Tibial artery (tissue), 4 donors: ENCODE data around the gene CARNS1.

ENCODE experiments used
- DNase-seq, 2 donors: peaks; one replicate each; pipeline ENCODE4 v3.0.0-alpha.2; 2019
- H3K27ac ChIP-seq, 2 donors: fragments of 200-600 bp; sonication (generic) in 1 of 2; 1 replicate in 1 of 2; 2 replicates in 1 of 2; pipeline ENCODE4 v1.5.1; 2018 to 2019; ENCODE audit warnings: mild to moderate bottlenecking in 1 of 2
- H3K27me3 ChIP-seq, 2 donors: fragments of 200-600 bp; sonication (generic) in 1 of 2; one replicate each; pipeline versions ENCODE4 v1.5.1 to v1.6.0; 2016 to 2019
- H3K36me3 ChIP-seq, 3 donors: fragments of 200-600 bp; sonication (generic) in 2 of 3; one replicate each; pipeline ENCODE4 v1.5.1; 2016 to 2019; ENCODE audit warnings: mild to moderate bottlenecking in 2 of 3
- H3K4me1 ChIP-seq, 4 donors: fragments of 200-600 bp; sonication (generic) in 2 of 4; 1 replicate in 3 of 4; 2 replicates in 1 of 4; pipeline ENCODE4 v1.5.1; 2016 to 2019
- H3K4me3 ChIP-seq, 2 donors: fragments of 200-600 bp; sonication (generic) in 1 of 2; 1 replicate in 1 of 2; 2 replicates in 1 of 2; pipeline ENCODE4 v1.5.1; 2018 to 2019; ENCODE audit warnings: mild to moderate bottlenecking in 2 of 2
- H3K9me3 ChIP-seq, 3 donors: fragments of 200-600 bp; sonication (generic) in 1 of 3; one replicate each; pipeline ENCODE4 v1.5.1; 2016 to 2019
- intact Hi-C: fragments of 100-400 bp; cut with DNase I; formaldehyde crosslinking; loops from one replicate; pipeline ENCODE4 v1.15.0; 2023; ENCODE audit warnings: low total_unique reads
- TF ChIP-seq, protein P1 (sequence below), 2 experiments: fragments of 200-600 bp in 1 of 2; fragments of 450-650 bp in 1 of 2; IDR thresholded peaks; one replicate each; pipeline ENCODE4 v1.5.1; 2017 to 2019; ENCODE audit warnings: antibody characterized with exemption in 2 of 2, mild to moderate bottlenecking in 1 of 2, moderate library complexity in 1 of 2

CARNS1 gene

DNA sequence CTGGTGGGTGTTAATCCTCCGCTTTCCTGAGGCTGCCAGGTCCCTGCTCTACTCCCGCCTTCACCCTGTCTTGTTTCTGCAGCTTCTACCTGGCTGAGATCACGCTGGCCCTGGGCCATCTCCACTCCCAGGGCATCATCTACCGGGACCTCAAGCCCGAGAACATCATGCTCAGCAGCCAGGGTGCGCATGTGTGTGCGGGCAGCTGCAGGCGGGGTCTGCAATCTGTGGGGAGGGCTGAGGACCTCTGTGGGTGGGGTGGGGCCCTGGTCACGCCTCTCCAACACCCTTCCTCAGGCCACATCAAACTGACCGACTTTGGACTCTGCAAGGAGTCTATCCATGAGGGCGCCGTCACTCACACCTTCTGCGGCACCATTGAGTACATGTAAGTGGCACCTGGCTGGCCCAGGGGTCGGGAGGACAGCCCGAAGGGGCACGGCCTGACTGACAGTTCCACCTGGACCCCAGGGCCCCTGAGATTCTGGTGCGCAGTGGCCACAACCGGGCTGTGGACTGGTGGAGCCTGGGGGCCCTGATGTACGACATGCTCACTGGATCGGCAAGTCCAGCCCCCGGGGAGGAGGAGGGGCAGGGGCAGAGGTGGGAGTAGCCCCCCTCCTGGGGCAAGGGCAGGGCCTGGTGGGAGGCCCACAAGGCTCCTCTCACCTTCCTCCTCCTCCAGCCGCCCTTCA, 17.3 kb downstream of the CARNS1 start:
- Histone ChIP-seq H3K36me3 (peaks cover 34 to 80% (median 67%) of the 10 kb centered on the region in 3 donors), H3K4me1 (peaks cover 0 to 39% (median 26%) of the 10 kb centered on the region in 4 donors), H3K4me3 (no peak overlapping the region), H3K27me3 (no peaks in the 10 kb centered on the region), H3K9me3 (no peaks in the 10 kb centered on the region), H3K27ac (no peak overlapping the region)
- TF ChIP-seq, protein P1, sequence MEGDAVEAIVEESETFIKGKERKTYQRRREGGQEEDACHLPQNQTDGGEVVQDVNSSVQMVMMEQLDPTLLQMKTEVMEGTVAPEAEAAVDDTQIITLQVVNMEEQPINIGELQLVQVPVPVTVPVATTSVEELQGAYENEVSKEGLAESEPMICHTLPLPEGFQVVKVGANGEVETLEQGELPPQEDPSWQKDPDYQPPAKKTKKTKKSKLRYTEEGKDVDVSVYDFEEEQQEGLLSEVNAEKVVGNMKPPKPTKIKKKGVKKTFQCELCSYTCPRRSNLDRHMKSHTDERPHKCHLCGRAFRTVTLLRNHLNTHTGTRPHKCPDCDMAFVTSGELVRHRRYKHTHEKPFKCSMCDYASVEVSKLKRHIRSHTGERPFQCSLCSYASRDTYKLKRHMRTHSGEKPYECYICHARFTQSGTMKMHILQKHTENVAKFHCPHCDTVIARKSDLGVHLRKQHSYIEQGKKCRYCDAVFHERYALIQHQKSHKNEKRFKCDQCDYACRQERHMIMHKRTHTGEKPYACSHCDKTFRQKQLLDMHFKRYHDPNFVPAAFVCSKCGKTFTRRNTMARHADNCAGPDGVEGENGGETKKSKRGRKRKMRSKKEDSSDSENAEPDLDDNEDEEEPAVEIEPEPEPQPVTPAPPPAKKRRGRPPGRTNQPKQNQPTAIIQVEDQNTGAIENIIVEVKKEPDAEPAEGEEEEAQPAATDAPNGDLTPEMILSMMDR (IDR thresholded peaks at IDR 0.05), result no peak
- intact Hi-C loops, result no loop called here
- no peak for DNase-seq

DNA sequence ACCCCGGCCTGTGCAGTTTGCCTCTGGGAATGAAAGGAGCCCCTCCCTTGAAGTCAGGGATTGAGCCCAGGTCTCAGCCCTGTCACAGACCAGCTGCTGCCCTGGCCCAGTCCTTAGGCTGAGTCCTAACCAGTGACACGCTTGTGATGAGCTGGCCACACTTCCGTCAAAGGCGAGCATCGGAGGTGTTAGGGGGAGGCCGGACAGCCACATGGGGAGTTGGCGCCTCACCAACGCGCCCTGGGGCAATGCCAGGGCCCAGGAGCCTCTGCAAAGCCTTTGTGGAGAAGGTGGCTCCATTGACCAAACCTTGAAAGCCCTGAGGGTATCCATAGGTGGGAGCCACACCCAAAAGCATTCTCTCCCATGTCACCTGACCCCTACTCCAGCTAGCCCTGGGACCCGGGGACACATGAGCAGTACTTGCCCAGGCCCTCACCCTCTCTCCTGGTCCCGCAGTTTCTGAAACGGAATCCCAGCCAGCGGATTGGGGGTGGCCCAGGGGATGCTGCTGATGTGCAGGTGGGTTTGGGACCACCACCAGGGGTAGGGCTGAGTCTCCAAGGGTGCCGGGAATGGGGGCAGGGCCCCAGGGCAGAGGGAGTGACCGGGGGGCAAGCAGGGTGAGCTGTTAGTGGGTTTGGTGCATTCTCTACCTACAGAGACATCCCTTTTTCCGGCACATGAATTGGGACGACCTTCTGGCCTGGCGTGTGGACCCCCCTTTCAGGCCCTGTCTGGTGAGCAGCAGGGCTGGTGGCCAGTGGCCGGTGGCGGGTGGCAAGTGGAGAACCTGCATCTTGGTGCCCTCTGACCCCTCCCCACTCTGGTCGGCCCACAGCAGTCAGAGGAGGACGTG, 18.3 kb downstream of the CARNS1 start:
- H3K27ac ChIP-seq, result no peak overlapping the region
- no peak for DNase-seq
- no peak overlapping the region for H3K4me3 ChIP-seq
- H3K4me1 ChIP-seq, result peaks cover 0 to 35% (median 25%) of the 10 kb centered on the region in 4 donors
- H3K27me3 ChIP-seq, result no peaks in the 10 kb centered on the region
- no peaks in the 10 kb centered on the region for H3K9me3 ChIP-seq
- TF ChIP-seq, protein P1 (IDR thresholded peaks at IDR 0.05), result no peak
- peaks cover 34 to 90% (median 75%) of the 10 kb centered on the region in 3 donors for H3K36me3 ChIP-seq
- intact Hi-C loops, result no loop called here

DNA sequence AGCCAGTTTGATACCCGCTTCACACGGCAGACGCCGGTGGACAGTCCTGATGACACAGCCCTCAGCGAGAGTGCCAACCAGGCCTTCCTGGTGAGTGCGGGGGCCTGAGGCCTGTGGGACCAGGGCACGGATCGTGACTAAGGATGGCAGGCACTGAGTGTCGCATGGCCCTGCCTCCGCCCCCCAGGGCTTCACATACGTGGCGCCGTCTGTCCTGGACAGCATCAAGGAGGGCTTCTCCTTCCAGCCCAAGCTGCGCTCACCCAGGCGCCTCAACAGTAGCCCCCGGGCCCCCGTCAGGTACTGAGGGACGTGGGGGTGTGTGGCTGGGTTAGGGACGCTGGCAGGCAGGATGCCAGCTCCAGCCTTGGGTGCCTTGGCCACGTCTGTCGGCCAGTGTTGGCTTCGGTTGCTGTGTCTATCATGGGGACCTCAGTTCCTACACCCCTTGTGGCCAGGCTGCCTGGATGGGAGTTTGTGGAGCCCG, 19.0 kb downstream of the CARNS1 start:
- DNase-seq, result no peak
- peak overlapping the region in 1 of 2 donors; percentile 71 for H3K27ac ChIP-seq
- no peaks in the 10 kb centered on the region for H3K9me3 ChIP-seq
- intact Hi-C loops, result no loop called here
- H3K36me3 ChIP-seq, result peaks cover 34 to 95% (median 76%) of the 10 kb centered on the region in 3 donors
- TF ChIP-seq, protein P1 (IDR thresholded peaks at IDR 0.05), result no peak
- H3K4me1 ChIP-seq, result peaks cover 0 to 33% (median 20%) of the 10 kb centered on the region in 4 donors
- H3K4me3 ChIP-seq, result no peak overlapping the region
- no peaks in the 10 kb centered on the region for H3K27me3 ChIP-seq

DNA sequence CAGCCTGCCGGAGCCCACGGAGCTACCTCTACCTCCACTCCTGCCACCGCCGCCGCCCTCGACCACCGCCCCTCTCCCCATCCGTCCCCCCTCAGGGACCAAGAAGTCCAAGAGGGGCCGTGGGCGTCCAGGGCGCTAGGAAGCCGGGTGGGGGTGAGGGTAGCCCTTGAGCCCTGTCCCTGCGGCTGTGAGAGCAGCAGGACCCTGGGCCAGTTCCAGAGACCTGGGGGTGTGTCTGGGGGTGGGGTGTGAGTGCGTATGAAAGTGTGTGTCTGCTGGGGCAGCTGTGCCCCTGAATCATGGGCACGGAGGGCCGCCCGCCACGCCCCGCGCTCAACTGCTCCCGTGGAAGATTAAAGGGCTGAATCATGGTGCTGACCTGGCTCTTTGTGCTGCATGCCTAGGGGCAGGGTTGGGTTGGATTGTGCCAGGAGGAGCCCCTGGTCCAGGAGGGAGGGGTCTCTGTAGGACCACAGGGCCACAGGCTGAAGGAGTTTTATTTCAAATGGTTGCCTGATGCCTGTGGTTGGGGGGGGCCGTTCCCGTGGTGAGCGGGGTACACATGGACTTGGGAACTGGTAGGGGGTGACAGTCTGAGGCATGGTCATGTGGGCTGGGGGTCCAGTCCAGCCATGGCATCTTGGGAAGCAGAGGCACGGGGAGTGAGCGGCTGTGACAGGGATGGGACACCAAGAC, 19.7 kb downstream of the CARNS1 start:
- Histone ChIP-seq H3K27ac (peak overlapping the region; percentile 60 to 71), H3K27me3 (no peaks in the 10 kb centered on the region), H3K4me3 (no peak overlapping the region), H3K9me3 (no peaks in the 10 kb centered on the region), H3K4me1 (peaks cover 0 to 33% (median 18%) of the 10 kb centered on the region in 4 donors), H3K36me3 (peaks cover 33 to 99% (median 81%) of the 10 kb centered on the region in 3 donors)
- TF ChIP-seq, protein P1 (IDR thresholded peaks at IDR 0.05), result no peak
- intact Hi-C loops, result no loop called here
- no peak for DNase-seq

DNA sequence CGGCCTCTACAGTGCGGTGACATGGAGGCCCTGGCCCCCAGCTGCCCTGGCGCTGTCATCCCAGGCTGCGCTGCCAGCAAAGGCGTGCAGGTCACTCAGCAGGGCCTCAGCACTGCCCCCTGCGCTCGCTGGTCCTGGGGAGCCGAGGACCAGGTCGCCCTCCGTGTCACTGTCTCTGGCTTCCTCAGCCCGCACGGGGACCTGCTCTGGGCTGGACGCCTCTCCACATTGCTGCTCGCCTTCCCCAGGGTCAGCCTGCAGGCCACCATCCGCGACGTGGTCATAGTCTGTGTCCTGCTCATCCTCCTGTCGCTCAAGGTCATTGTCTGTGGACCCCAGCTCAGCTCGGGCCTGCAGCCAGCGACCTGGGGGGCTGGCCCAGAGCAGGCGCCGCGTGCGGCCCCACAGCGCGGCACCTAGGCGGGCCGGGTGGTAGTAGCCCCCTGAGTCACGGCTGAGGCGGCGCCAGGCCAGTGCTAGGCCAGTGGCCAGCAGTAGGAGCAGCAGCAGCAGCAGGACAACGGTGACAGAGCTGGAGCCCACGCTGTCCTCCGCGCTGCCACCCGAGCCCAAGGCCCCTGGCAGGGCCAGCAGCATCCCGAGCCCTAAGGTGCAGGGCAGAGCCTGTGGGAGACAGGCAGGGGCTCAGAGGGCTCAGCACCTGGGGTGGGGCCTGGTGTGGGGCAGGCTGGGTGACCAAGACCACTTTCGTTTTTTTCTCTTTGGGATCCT, 20.4 kb downstream of the CARNS1 start:
- Histone ChIP-seq H3K36me3 (peaks cover 26 to 99% (median 83%) of the 10 kb centered on the region in 3 donors), H3K27ac (peak overlapping the region; percentile 60 to 71), H3K4me1 (peaks cover 0 to 39% (median 23%) of the 10 kb centered on the region in 4 donors), H3K9me3 (no peaks in the 10 kb centered on the region), H3K4me3 (no peak overlapping the region), H3K27me3 (no peaks in the 10 kb centered on the region)
- peak in 1 of 2 donors; percentile 66 for DNase-seq
- TF ChIP-seq, protein P1 (IDR thresholded peaks at IDR 0.05), result no peak
- intact Hi-C loops, result no loop called here
